NCI-H345 treated with DMSO at 0.1 percent for 48 hours (cell line): ENCODE measurements around the gene GALR2.
A peak's percentile ranks its signal among the peaks of the same experiment; 100 is the strongest.
"Not testable (repeated sequence)": the region's sequence is repeated elsewhere in the genome, so short reads cannot be mapped to it uniquely, and the experiment has no call there.

ENCODE experiments used
- DNase-seq: peaks from one replicate; lab custom pipeline; 2025; ENCODE audit not compliant: unreplicated experiment; lab: John Stamatoyannopoulos, UW

Gene GALR2

GRCh38 chr17:76074390-76075363 lies at the start of gene GALR2:
Gene GALR2 (plus strand): TSS chr17:76074781. CDS start chr17:76074884, 103 bp downstream.
- no peak for DNase-seq

GRCh38 chr17:76025294-76025693 lies 49.3 kb upstream of the GALR2 start:
- DNase-seq = no peak

GRCh38 chr17:76026714-76027158 lies 47.8 kb upstream of the GALR2 start:
- DNase-seq = no peak

DNA sequence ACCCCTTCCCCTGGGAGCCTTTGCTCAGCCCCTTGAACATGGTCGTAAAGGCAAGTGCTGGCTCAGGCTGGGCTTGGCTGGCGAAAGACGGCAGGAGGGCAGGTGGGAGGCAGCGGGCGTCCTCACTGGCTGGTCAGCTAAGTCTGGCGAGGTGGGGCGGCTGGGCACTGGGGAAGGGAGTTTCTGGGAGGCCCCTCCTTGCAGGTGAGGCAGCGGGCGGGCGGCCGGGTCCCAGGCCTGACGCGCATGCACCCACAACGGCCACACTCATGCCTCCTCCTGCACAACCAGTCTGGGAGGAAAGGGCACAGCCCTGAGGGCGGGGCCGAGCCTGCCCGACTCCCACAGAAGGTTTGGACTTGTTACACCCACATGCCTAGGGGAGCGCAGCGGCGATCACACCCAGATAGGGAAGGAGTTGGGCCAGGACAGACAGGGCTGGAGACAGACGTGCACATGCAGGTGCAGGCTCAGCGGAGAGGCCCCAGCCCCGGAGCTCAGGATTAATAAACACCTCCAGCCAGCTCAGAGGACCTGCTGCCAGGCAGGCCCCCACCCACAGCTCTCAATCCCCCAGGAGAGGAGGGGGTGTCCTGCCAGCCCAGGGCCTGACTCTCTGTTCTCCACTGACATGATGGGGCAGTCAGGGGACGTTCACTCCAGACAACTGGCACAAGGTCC lies 47.3 kb upstream of the GALR2 start, which contains the start of gene EVPL:
Gene EVPL, minus strand, starts transcription at position 148 of the 681 bp plus-strand sequence. Its CDS starts 108 bp downstream, at position 40.
- DNase-seq = no peak

GRCh38 chr17:76032073-76032779 lies 42.4 kb upstream of the GALR2 start:
- peak; percentile 67 for DNase-seq

DNA sequence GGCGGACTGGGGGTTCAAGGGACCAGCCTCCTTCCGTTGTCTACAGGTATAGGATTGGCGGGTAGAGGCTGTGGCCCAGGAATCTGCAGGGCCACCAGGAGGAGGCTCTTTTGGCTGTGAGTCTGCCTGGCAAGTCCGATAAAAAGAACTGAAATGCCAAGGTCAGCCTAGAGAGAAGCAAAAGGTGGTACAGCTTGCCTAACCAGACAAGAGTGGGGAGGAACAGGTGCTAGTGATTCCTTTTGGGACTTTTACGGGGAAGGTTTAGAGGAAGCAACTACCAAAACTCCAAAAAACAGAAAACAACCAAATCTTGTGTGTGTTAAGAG lies 41.8 kb upstream of the GALR2 start:
- no peak for DNase-seq

DNA sequence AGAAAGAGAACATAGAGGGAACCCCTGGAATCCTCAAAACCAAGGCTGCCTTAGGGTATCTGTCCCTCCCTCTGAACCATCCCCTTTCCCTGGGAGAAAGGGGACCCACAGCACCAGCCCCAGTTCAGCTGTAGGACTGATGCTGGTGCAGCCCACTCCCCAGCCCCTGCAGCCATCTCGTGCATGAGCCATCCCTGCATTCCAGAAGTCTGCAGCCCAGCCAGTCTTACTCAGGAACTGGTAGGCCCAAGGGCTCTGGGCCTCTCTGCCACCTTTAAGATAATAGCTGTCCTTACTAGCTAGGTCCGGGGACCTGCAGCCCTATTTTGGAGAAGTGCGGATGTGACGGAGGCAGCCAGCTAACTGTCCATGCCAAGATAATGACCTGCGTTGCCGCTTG lies 41.4 kb upstream of the GALR2 start:
- DNase-seq = no peak

- DNase-seq = no peak
Observed at GRCh38 chr17:76034428-76035350, 39.9 kb upstream of the GALR2 start.

- DNase-seq = no peak
Observed at GRCh38 chr17:76036497-76037261, 37.9 kb upstream of the GALR2 start.

DNA sequence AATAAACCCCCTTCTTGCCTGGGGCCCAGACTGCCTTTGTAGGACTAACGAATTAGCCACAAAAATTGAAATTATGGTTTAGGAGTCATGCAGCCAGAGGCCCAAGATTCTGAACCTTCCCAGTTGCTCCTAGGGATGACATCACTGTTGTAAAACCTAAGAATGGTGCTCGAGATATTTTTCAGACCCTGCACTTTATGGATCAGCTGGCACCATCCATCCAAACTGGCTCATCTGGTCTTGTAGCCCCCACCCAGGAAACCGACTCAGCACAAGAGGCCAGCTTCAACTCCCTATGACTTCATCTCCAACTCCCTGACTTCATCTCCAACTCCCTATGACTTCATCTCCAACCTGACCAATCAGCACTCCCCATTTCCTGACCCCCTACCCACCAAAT lies 36.5 kb upstream of the GALR2 start:
- DNase-seq = no peak

- DNase-seq = no peak
Observed at GRCh38 chr17:76039121-76039520, 35.5 kb upstream of the GALR2 start.

DNA sequence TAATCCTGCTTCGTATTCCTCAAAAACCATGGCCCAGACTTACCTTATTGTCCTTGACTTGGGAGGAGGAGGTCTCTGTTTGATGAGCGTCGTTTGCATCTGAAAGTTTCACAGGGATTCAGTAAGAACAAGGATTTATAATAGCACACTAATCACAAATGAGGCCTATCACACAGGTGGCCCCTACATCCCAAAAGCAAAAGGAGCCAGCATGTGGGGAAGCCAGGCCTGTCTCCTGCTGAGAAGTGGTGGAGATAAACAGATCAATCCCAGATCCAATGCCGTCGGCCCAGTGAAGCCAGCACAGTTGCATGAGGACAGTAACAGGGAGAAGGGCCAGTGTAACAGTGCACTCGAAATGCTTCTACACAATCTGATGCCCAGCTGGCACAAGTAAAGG lies 34.2 kb upstream of the GALR2 start:
- no peak for DNase-seq

DNA sequence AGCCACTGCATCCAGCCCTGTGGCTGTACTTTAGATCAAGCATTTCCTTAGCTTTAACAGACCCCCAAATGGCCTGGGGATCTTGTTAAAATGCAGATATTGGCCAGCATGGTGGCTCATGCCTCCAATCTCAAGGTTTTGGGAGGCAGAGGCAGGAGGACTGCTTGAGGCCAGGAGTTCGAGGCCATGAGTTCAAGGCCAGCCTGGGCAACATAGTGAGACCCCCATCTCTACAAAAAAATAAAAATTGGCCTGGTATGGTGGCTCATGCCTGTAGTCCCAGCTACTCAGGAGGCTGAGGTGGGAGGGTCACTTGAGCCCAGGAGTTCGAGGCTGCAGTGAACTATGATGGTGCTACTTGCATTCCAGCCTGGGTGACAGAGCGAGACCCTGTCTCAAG lies 31.7 kb upstream of the GALR2 start:
- not testable (repeated sequence) for DNase-seq

GRCh38 chr17:76044475-76045007 lies 30.0 kb upstream of the GALR2 start:
- DNase-seq = not testable (repeated sequence)

- DNase-seq = no peak
Observed at GRCh38 chr17:76046064-76046463, 28.5 kb upstream of the GALR2 start.

DNA sequence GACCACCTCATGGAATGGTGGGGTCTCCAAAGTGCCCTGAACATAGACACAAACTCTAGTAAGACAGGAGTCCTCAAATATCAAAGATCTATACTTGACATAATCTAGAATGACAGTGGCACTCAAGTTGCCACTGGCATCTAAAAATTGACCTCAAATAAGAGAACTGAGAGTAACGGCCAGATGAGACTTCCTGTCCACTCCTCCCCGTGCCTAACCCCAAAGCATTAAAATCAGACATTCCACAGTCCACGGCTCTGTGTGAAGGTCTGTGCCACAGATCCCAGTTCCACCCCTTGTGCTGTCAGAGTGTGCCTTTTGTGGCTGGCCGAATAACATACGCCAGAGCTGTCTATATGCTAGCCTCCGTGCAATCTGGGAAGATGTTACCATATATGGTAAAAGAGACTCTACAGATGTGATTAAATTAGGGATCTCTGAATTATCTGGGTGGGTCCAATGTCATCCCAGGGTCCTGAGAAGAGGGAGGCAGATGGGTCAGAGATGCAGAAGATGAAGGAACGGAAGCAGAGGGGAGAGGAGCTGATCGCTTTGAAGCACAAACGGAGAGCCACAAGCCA lies 26.5 kb upstream of the GALR2 start:
- DNase-seq = no peak

DNA sequence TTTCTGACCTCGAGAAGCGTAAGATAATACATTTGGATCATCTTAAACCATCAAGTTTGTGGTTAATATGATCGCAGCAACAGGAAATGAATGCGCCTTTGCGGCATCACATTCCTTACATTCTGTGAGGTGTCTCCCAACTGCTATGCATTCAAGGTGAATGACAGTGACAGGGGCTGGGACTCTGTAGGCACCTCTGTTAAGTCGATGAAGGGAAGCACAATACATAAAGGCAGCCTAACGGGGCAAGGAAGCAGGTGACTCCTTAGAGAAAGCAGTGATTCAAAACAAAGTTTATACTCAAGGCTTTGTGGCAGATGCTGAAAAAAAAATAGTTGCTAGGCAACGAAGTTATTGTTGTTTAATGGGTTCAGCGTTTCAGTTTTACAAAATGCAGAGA lies 25.9 kb upstream of the GALR2 start:
- DNase-seq = no peak

- DNase-seq = no peak
Observed at GRCh38 chr17:76049239-76049638, 25.3 kb upstream of the GALR2 start.
